Vagina (tissue), 2 donors: ENCODE results near the gene PER2. TPM values are rescaled to one million over a fixed set of nuclear protein-coding genes. Genes with fewer than 3 reads are reported as not detected.

Experiments used
- DNase-seq, 2 donors: peaks; one replicate each; pipeline ENCODE4 v3.0.0-alpha.2; 2017; ENCODE audit errors: extremely low spot score in 2 of 2
- H3K27ac ChIP-seq: fragments of 200-600 bp; sonication (generic); one replicate; pipeline ENCODE4 v1.5.1; 2019
- H3K27me3 ChIP-seq: fragments of 200-600 bp; sonication (generic); one replicate; pipeline ENCODE4 v1.5.1; 2019
- H3K36me3 ChIP-seq, 2 donors: fragments of 200-600 bp; sonication (generic); one replicate each; pipeline ENCODE4 v1.5.1; 2017 to 2019
- H3K4me1 ChIP-seq: fragments of 200-600 bp; sonication (generic); one replicate; pipeline ENCODE4 v1.5.1; 2019
- H3K4me3 ChIP-seq, 2 donors: fragments of 200-600 bp; sonication (generic); 1 replicate in 1 of 2; 2 replicates in 1 of 2; pipeline ENCODE4 v1.5.1; 2016 to 2019
- H3K9me3 ChIP-seq: fragments of 200-600 bp; sonication (generic); one replicate; pipeline ENCODE4 v1.5.1; 2019
- POLR2A ChIP-seq, 2 donors: fragments of 450-650 bp; IDR thresholded peaks; one replicate each; pipeline ENCODE4 v1.6.1; 2017; ENCODE audit warnings: antibody characterized with exemption in 2 of 2, mild to moderate bottlenecking in 2 of 2, moderate library complexity in 2 of 2
- POLR2AphosphoS5 ChIP-seq, 2 donors: sonication (generic); formaldehyde crosslinking; IDR thresholded peaks; one replicate each; pipeline ENCODE4 v1.9.0; 2017; ENCODE audit warnings: antibody characterized with exemption in 2 of 2, mild to moderate bottlenecking in 2 of 2, low read depth in 1 of 2; ENCODE audit not compliant: insufficient read depth in 1 of 2
- intact Hi-C: fragments of 100-400 bp; cut with DNase I; formaldehyde crosslinking; loops from one replicate; pipeline ENCODE4 v1.15.1; 2023
- total RNA-seq: library from RNA; depleted of rRNA; stranded (reverse); fragments of >200 nt; gene quantifications from one replicate; pipeline ENCODE4 v1.2.3, GENCODE V29; 2016
- TF ChIP-seq, protein P1 (sequence below), 3 experiments: fragments of 450-650 bp in 2 of 3; fragments of 200-600 bp in 1 of 3; sonication (generic) in 1 of 3; IDR thresholded peaks; one replicate each; pipeline ENCODE4 v1.5.1; 2017 to 2019; ENCODE audit warnings: antibody characterized with exemption in 3 of 3, mild to moderate bottlenecking in 2 of 3, moderate library complexity in 2 of 3

PER2 gene
- total RNA-seq, 1 donor from 2014 or later = 21.1 TPM

DNA sequence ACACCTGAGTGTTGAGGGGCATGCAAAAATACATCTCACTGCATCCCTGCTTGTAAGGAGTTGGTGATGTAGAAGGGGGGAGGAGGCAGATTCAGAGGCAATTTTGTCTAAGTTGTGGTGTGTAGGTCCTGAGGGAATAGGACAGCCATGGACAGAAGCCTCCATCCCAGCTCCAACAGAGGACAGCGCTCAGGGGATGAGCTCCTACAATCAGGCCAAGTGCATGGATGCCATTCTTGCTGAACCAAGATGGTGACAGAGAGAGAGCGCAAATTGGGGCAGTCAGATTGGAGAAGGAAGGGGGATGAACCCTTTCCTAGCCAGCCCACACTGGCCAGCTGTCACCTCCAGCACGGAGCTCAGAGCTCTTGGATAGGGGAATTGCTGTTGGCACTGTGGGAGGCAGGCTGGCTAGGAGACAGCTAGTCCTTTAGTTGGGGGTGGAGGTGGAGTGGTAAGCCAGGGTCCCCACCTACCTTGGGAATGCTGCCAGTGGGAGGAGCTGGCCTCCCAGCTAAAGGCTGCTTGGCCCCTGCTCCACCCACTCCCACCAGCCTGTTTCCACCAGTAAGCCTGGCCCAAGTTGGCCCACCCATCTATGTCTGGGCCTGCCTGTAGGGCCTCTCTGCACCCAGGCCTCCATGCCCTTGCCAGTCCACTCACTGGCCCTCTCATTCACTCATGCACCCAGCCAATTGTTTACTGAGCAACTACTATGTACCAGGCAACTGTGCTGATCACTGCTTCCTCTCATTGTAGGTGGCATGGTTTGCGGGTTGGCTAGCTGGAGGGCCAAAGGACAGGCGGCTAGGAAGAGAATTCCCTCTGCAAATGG, 2.5 kb upstream of the PER2 start:
- intact Hi-C loops = no loop called here
- H3K27me3 ChIP-seq = no peaks in the 10 kb centered on the region
- no peaks in the 10 kb centered on the region for H3K9me3 ChIP-seq
- DNase-seq = no peak
- H3K4me3 ChIP-seq = no peak overlapping the region
- no peaks in the 10 kb centered on the region for H3K36me3 ChIP-seq
- peak overlapping the region; percentile 96 for H3K27ac ChIP-seq
- TF ChIP-seq POLR2AphosphoS5 (IDR thresholded peaks at IDR 0.05; ENCODE audit: insufficient read depth in 1 of 2, low read depth in 1 of 2) = no peak
- no peak for TF ChIP-seq POLR2A (IDR thresholded peaks at IDR 0.05)
- TF ChIP-seq, protein P1, sequence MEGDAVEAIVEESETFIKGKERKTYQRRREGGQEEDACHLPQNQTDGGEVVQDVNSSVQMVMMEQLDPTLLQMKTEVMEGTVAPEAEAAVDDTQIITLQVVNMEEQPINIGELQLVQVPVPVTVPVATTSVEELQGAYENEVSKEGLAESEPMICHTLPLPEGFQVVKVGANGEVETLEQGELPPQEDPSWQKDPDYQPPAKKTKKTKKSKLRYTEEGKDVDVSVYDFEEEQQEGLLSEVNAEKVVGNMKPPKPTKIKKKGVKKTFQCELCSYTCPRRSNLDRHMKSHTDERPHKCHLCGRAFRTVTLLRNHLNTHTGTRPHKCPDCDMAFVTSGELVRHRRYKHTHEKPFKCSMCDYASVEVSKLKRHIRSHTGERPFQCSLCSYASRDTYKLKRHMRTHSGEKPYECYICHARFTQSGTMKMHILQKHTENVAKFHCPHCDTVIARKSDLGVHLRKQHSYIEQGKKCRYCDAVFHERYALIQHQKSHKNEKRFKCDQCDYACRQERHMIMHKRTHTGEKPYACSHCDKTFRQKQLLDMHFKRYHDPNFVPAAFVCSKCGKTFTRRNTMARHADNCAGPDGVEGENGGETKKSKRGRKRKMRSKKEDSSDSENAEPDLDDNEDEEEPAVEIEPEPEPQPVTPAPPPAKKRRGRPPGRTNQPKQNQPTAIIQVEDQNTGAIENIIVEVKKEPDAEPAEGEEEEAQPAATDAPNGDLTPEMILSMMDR (IDR thresholded peaks at IDR 0.05) = no peak
- H3K4me1 ChIP-seq = peaks cover 46% of the 10 kb centered on the region

DNA sequence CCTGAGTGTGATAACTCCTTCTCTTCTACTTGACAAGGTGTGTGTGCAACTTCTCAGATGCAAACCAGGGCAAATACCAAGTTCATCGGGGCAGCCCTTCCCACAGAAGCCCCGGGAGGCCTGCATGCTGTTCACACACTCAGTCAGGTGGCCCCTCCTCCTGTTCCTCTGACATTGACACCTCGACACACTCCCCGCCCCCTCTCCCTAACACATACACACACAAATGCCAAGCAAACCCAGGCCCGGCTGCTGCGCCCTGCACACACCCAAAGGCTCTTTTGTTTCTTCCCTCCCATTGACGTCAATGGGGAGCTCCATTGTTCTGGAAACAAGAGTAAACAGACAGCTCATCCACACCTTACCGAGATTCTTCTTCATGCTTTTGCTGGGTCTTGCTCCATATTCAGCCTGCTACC, 1.7 kb upstream of the PER2 start:
- no peak for DNase-seq
- Histone ChIP-seq H3K4me1 (peaks cover 54% of the 10 kb centered on the region), H3K27ac (peak overlapping the region; percentile 96), H3K27me3 (no peaks in the 10 kb centered on the region), H3K4me3 (no peak overlapping the region), H3K36me3 (no peaks in the 10 kb centered on the region), H3K9me3 (no peaks in the 10 kb centered on the region)
- TF ChIP-seq POLR2A (IDR thresholded peaks at IDR 0.05) (no peak), POLR2AphosphoS5 (IDR thresholded peaks at IDR 0.05; ENCODE audit: insufficient read depth in 1 of 2, low read depth in 1 of 2) (peak; percentile 29 to 90)
- TF ChIP-seq, protein P1 (IDR thresholded peaks at IDR 0.05) = no peak
- intact Hi-C loops = no loop called here

DNA sequence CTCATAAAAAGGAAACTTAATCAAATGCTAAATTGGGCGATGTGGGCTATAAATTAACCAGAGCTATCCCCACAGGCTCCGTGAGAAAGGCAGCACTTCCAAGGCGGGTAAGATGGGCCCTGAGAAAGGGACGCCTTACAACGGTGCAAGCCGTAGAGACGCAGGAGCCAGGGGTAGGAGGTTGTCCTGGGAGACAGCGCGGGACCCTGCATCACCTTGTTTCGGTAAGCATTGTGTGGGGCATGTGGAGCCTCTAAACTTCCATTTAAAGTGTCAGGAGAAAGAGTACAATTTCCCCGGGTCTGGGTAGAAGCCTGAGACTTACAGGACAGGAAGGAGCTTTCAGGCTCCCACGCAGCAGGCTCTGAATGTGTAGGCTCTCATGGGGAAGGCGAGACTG, 1.2 kb upstream of the PER2 start:
- DNase-seq = no peak
- Histone ChIP-seq H3K4me1 (peaks cover 59% of the 10 kb centered on the region), H3K4me3 (peak overlapping the region; percentile 86 to 92), H3K27me3 (no peaks in the 10 kb centered on the region), H3K36me3 (no peaks in the 10 kb centered on the region), H3K9me3 (no peaks in the 10 kb centered on the region), H3K27ac (peak overlapping the region; percentile 96)
- TF ChIP-seq POLR2A (IDR thresholded peaks at IDR 0.05) (no peak), POLR2AphosphoS5 (IDR thresholded peaks at IDR 0.05; ENCODE audit: insufficient read depth in 1 of 2, low read depth in 1 of 2) (no peak)
- TF ChIP-seq, protein P1 (IDR thresholded peaks at IDR 0.05) = no peak
- intact Hi-C loops = no loop called here

DNA sequence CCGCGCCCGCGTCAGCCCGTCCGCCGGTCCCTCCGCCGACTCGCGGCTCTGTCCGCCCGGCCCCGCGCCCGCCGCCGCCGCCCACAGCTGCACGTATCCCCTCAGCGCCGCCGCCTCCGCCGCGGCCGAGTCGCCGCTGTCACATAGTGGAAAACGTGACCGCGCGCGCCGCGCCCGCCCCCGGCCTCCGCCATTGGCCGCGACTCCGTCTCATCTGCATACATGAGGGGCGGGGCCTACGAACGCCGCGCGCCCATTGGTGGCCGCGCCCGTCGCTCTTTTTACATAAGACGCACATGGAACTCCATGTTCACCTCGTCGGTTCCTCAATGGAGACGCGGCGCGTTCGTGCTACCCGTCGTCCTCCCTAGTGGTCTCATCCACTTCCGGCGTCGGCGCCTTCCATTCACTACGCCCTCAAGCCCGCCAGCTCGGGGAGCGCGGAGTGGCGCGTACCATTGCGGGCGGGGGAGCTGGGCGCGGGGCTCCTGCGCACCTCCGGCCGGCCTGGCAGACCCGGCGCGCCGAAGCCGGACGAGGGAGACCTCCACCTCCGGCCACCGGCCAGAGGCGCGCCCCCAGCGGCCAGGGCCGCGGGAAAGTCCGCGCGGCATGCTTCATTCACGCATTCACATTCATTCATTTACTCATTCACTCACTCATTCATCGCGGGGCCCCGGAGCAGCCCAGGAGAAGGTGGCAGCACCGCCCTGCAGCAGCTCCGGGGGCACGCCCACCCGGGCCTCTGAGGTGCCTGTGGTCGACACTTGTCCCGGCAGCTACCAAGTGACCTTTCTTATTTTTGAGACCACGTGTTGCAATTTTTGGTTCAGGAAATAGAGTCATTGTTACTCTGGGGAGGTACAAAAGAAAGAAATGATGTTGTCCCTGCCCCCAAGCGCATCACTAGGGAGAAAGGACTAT, 502 bp upstream of the PER2 start:
- H3K4me1 ChIP-seq = peaks cover 66% of the 10 kb centered on the region
- peak overlapping the region; percentile 86 to 92 for H3K4me3 ChIP-seq
- TF ChIP-seq, protein P1 (IDR thresholded peaks at IDR 0.05) = no peak
- peak in 1 of 2 donors; percentile 90 for TF ChIP-seq POLR2A (IDR thresholded peaks at IDR 0.05)
- TF ChIP-seq POLR2AphosphoS5 (IDR thresholded peaks at IDR 0.05; ENCODE audit: insufficient read depth in 1 of 2, low read depth in 1 of 2) = peak; percentile 81 to 90
- DNase-seq = peak in 1 of 2 donors; percentile 98
- H3K9me3 ChIP-seq = no peaks in the 10 kb centered on the region
- H3K27me3 ChIP-seq = no peaks in the 10 kb centered on the region
- intact Hi-C loops = no loop called here
- peak overlapping the region; percentile 96 for H3K27ac ChIP-seq
- no peaks in the 10 kb centered on the region for H3K36me3 ChIP-seq
